Activated T-cell treated with anti-CD3 and anti-CD28 coated beads for 4 hours (primary cell): ENCODE data around the gene HCFC1R1.
"Not testable (repeated sequence)": the region's sequence is repeated elsewhere in the genome, so short reads cannot be mapped to it uniquely, and the experiment has no call there.

Experiments used
- DNase-seq: peaks from one replicate; pipeline ENCODE4 v3.0.0-alpha.2; 2020

The HCFC1R1 gene

GRCh38 chr16:3056336-3057180, 32.8 kb upstream of the HCFC1R1 start:
- DNase-seq: no peak

- DNase-seq: not testable (repeated sequence)
Observed at GRCh38 chr16:3055734-3056115, 32.0 kb upstream of the HCFC1R1 start.

GRCh38 chr16:3054965-3055733, 31.4 kb upstream of the HCFC1R1 start:
- DNase-seq: no peak

GRCh38 chr16:3053330-3053710, 29.6 kb upstream of the HCFC1R1 start:
- not testable (repeated sequence) for DNase-seq

- not testable (repeated sequence) for DNase-seq
Observed at GRCh38 chr16:3052571-3053329, 29.0 kb upstream of the HCFC1R1 start.

GRCh38 chr16:3051494-3051893, 27.8 kb upstream of the HCFC1R1 start:
- DNase-seq: no peak

GRCh38 chr16:3051009-3051408, 27.3 kb upstream of the HCFC1R1 start:
- no peak for DNase-seq

- DNase-seq: no peak
Observed at GRCh38 chr16:3050487-3050886, 26.7 kb upstream of the HCFC1R1 start.

GRCh38 chr16:3049921-3050481, 26.3 kb upstream of the HCFC1R1 start:
- no peak for DNase-seq

GRCh38 chr16:3047387-3047720, 23.6 kb upstream of the HCFC1R1 start:
- DNase-seq: no peak

GRCh38 chr16:3046641-3047386, 23.1 kb upstream of the HCFC1R1 start:
- DNase-seq: no peak

GRCh38 chr16:3045758-3046640, 22.3 kb upstream of the HCFC1R1 start, which contains the start of gene MMP25:
MMP25 (plus strand) TSS chr16:3046561; CDS start chr16:3046918, 357 bp downstream.
- DNase-seq: no peak

- no peak for DNase-seq
Observed at GRCh38 chr16:3044708-3045107, 21.0 kb upstream of the HCFC1R1 start.

- no peak for DNase-seq
Observed at GRCh38 chr16:3042376-3042775, 18.6 kb upstream of the HCFC1R1 start.

GRCh38 chr16:3038896-3039295, 15.2 kb upstream of the HCFC1R1 start:
- no peak for DNase-seq

- DNase-seq: no peak
Observed at GRCh38 chr16:3038256-3038655, 14.5 kb upstream of the HCFC1R1 start.

GRCh38 chr16:3036726-3037315, 13.1 kb upstream of the HCFC1R1 start, which contains the start of gene BICDL2:
BICDL2 (minus strand) TSS chr16:3036944; CDS start chr16:3035496, 1,448 bp downstream.
- no peak for DNase-seq

- DNase-seq: no peak
Observed at GRCh38 chr16:3035972-3036725, 12.4 kb upstream of the HCFC1R1 start.

- DNase-seq: no peak
Observed at GRCh38 chr16:3035289-3035971, 11.7 kb upstream of the HCFC1R1 start.
